Activated CD4-positive, alpha-beta T cell treated with anti-CD3 and anti-CD28 coated beads, Interleukin-2, amount 10 ng/mL, durations not matched to agents 7 days and 5 days (primary cell): ENCODE results near the gene FCN1. TPM values are rescaled to one million over a fixed set of nuclear protein-coding genes. Genes with fewer than 3 reads are reported as not detected.

Source experiments
- CTCF ChIA-PET: fragments of 350-600 bp; sonication (Branson Sonifier 250); formaldehyde crosslinking; loops from one replicate; lab custom pipeline; 2021; ENCODE audit warnings: antibody characterized with exemption; lab: Charles Lee
- POLR2A ChIA-PET: fragments of 350-600 bp; sonication (Branson Sonifier 250); formaldehyde crosslinking; loops from one replicate; lab custom pipeline; 2021; ENCODE audit warnings: antibody characterized with exemption; lab: Charles Lee
- DNase-seq: peaks from one replicate; pipeline ENCODE4 v3.0.0-alpha.2; 2020
- H3K27ac Mint-ChIP-seq: one replicate; pipeline ENCODE4 v1.8.0; 2021; ENCODE audit warnings: mild to moderate bottlenecking, moderate library complexity, mixed read lengths
- H3K27me3 Mint-ChIP-seq: one replicate; pipeline ENCODE4 v1.8.0; 2021; ENCODE audit warnings: mixed read lengths
- H3K36me3 Mint-ChIP-seq: one replicate; pipeline ENCODE4 v1.8.0; 2021; ENCODE audit warnings: low read depth, mixed read lengths
- H3K4me1 Mint-ChIP-seq: one replicate; pipeline ENCODE4 v1.8.0; 2021; ENCODE audit warnings: mixed read lengths
- H3K4me3 Mint-ChIP-seq: one replicate; pipeline ENCODE4 v1.8.0; 2021; ENCODE audit warnings: mild to moderate bottlenecking, moderate library complexity, mixed read lengths
- H3K9me3 Mint-ChIP-seq: one replicate; pipeline ENCODE4 v1.8.0; 2021; ENCODE audit warnings: mixed read lengths
- total RNA-seq, 2 experiments: library from RNA; stranded (reverse); gene quantifications; one replicate each; pipeline ENCODE4 v1.2.3, GENCODE V29; 2021

Gene FCN1
- total RNA-seq, 2 experiments from 2014 or later: not detected

- Mint-ChIP-seq H3K4me1 (no peaks in the 10 kb centered on the region), H3K27me3 (no peaks in the 10 kb centered on the region), H3K36me3 (no peaks in the 10 kb centered on the region), H3K9me3 (peaks cover 6% of the 10 kb centered on the region), H3K27ac (no peak overlapping the region), H3K4me3 (no peak overlapping the region)
- no peak for DNase-seq
- ChIA-PET CTCF (no interaction called here), POLR2A (no interaction called here)
These were observed 22.2 kb downstream of the FCN1 start for GRCh38 chr9:134895567-134895907.

- Mint-ChIP-seq H3K27ac (no peak overlapping the region), H3K36me3 (no peaks in the 10 kb centered on the region), H3K9me3 (peaks cover 6% of the 10 kb centered on the region), H3K27me3 (no peaks in the 10 kb centered on the region), H3K4me3 (no peak overlapping the region), H3K4me1 (no peaks in the 10 kb centered on the region)
- ChIA-PET CTCF (no interaction called here), POLR2A (no interaction called here)
- DNase-seq: no peak
These were observed 22.6 kb downstream of the FCN1 start for GRCh38 chr9:134895097-134895496.

DNA sequence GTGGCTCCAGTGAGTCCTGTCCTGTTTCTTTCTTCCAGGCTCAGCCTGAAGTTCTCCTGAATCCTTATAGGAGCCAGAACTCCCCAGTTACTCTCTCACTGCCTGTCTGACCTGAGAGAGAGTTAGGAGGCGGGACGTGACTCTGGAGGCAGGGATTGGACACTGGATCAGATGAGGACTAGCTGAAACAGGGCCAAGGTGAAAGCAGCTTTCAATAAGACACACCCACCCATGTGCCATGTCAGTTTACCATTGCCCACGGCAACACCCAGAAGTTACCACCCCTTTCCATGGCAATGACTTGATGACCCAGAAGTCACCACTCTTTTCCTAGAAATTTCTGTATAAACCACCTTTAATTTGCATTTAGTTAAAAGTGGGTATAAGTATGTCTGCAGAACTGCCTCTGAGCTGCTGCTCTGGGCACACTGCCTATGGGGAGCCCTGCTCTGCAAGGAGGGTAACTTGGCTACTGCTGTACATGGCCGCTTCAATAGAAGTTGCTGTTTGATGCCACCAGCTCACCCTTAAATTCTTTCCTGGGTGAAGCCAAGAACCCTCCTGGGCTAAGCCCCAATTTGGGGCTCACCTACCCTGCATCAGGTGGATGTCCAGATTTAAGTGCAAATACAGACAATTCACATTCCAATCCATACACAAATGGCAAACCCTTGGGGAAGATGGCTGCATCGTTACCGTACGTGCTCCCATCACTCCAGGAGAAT, 23.4 kb downstream of the FCN1 start:
- no peaks in the 10 kb centered on the region for H3K4me1 Mint-ChIP-seq
- no peaks in the 10 kb centered on the region for H3K27me3 Mint-ChIP-seq
- no peak overlapping the region for H3K4me3 Mint-ChIP-seq
- CTCF ChIA-PET: no interaction called here
- no peak for DNase-seq
- peaks cover 4% of the 10 kb centered on the region for H3K9me3 Mint-ChIP-seq
- POLR2A ChIA-PET: no interaction called here
- no peaks in the 10 kb centered on the region for H3K36me3 Mint-ChIP-seq
- no peak overlapping the region for H3K27ac Mint-ChIP-seq

GRCh38 chr9:134892820-134893420, 24.8 kb downstream of the FCN1 start:
- Mint-ChIP-seq H3K27me3 (no peaks in the 10 kb centered on the region), H3K27ac (no peak overlapping the region), H3K4me3 (no peak overlapping the region), H3K36me3 (no peaks in the 10 kb centered on the region), H3K9me3 (no peaks in the 10 kb centered on the region), H3K4me1 (no peaks in the 10 kb centered on the region)
- POLR2A ChIA-PET: no interaction called here
- CTCF ChIA-PET: no interaction called here
- DNase-seq: no peak

GRCh38 chr9:134892221-134892620, 25.5 kb downstream of the FCN1 start:
- Mint-ChIP-seq H3K4me1 (no peaks in the 10 kb centered on the region), H3K27ac (no peak overlapping the region), H3K36me3 (no peaks in the 10 kb centered on the region), H3K4me3 (no peak overlapping the region), H3K27me3 (peaks cover 2% of the 10 kb centered on the region), H3K9me3 (no peaks in the 10 kb centered on the region)
- ChIA-PET POLR2A (no interaction called here), CTCF (no interaction called here)
- DNase-seq: peak; percentile 3

DNA sequence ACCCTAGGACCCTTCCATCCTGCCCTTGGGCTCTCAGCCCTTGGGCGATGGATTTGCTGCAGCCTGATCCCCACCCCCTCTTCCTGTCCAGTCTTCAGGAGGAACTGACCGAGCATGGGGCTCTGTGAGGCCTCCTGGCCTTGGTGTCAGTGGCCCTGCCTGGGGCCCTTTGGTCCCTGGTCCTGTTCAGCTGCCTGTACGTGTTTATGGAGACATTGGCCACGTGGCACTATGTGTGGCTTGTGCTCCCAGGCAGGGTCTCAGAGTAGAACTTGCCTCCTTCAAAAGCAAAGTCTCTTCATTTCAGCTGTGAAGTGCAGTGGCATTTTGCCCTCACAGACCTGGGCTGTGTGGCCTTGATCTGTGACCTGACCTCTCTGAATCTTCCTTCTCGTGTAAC, 26.0 kb downstream of the FCN1 start:
- Mint-ChIP-seq H3K4me3 (no peak overlapping the region), H3K9me3 (no peaks in the 10 kb centered on the region), H3K36me3 (no peaks in the 10 kb centered on the region), H3K4me1 (no peaks in the 10 kb centered on the region), H3K27me3 (peaks cover 2% of the 10 kb centered on the region), H3K27ac (no peak overlapping the region)
- ChIA-PET CTCF (no interaction called here), POLR2A (no interaction called here)
- no peak for DNase-seq

DNA sequence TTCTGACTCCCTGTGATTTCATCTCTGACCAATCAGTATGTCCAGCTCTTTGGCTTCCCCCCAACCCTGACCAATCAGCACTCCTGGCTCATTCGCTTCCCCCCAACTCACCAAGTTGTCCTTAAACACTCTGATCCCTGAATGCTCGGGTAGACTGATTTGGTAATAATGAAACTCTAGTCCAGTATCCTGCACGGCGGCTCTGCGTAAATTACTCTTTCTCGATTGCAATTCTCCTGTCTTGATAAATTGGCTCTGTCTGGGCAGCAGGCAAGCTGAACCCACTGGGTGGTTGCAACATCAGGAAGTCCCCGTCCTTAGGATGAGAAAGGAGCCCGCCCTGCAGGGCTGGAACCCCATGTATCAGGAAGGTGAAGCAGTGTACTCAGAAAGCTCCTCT, 26.7 kb downstream of the FCN1 start:
- Mint-ChIP-seq H3K4me1 (no peaks in the 10 kb centered on the region), H3K9me3 (no peaks in the 10 kb centered on the region), H3K27me3 (peaks cover 2% of the 10 kb centered on the region), H3K36me3 (no peaks in the 10 kb centered on the region), H3K4me3 (no peak overlapping the region), H3K27ac (no peak overlapping the region)
- DNase-seq: no peak
- CTCF ChIA-PET: no interaction called here
- POLR2A ChIA-PET: no interaction called here

DNA sequence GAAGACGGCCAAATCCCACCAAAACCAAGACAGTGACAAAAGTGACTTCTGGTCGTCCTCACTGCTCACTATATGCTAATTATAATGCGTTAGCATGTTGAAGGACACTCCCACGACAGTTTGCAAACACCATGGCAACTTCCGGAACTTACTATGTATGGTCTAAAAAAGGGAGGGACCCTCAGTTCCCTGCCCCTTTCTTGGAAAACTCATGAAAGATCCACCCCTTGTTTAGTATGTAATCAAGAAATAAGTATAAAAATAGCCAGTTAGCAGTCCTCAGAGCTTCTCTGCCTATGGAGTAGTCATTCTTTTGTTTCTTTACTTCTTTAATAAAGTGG, 27.6 kb downstream of the FCN1 start:
- Mint-ChIP-seq H3K9me3 (no peaks in the 10 kb centered on the region), H3K27ac (no peak overlapping the region), H3K4me3 (no peak overlapping the region), H3K27me3 (peaks cover 2% of the 10 kb centered on the region), H3K4me1 (no peaks in the 10 kb centered on the region), H3K36me3 (no peaks in the 10 kb centered on the region)
- ChIA-PET POLR2A (no interaction called here), CTCF (no interaction called here)
- DNase-seq: no peak

DNA sequence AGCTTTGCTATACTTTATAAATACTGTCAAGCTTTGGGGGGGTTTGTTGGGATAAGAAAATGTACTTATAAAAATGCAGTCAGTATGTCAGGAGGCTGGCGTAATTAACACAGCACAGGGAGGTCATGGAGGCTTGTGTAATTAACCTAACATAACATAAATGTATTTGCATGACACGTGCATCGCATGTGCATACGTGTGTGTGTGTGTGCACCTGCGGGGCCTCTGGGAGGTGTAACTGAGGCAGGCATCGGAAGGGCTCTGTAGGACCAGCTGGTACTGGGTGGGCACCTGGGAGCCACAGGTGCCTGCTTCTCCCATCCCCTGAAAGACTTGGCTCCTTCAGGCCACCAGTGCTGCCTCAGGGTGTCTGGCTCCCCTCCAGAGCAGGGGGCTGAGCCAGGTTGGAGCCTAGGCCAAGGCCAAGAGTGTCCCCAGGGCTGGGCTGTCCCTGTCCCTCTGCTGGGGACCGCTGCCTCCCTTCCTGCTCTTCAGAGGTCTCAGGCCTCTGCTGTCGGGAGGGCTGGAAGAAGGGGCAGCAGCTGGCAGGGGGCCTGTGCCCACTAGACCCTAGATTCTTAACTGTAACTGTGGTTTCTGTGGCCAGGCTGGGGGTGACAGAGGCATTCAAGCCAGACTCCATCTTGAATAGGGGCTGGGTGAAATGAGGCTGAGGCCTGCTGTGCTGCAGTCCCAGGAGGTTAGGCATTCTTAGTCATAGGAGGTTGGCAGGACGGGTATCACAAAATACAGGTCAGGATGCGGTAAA, 28.1 kb downstream of the FCN1 start:
- POLR2A ChIA-PET: no interaction called here
- CTCF ChIA-PET: interaction anchor here (1.4 kb wide), 1 partner anchor 8 kb away, joined by 3 read pairs; no protein-coding TSS in a partner anchor
- H3K27me3 Mint-ChIP-seq: peaks cover 2% of the 10 kb centered on the region

GRCh38 chr9:134888603-134889190, 29.0 kb downstream of the FCN1 start:
- no peak overlapping the region for H3K27ac Mint-ChIP-seq
- H3K4me1 Mint-ChIP-seq: no peaks in the 10 kb centered on the region
- ChIA-PET CTCF (interaction anchor here (1.4 kb wide), 1 partner anchor 9 kb away, joined by 3 read pairs; no protein-coding TSS in a partner anchor), POLR2A (no interaction called here)
- H3K36me3 Mint-ChIP-seq: no peaks in the 10 kb centered on the region
- H3K4me3 Mint-ChIP-seq: no peak overlapping the region
- DNase-seq: no peak
- H3K27me3 Mint-ChIP-seq: peaks cover 2% of the 10 kb centered on the region
- no peaks in the 10 kb centered on the region for H3K9me3 Mint-ChIP-seq

More for the DNA sequence above, 28.1 kb downstream of the FCN1 start:
- H3K27ac Mint-ChIP-seq: no peak overlapping the region
- H3K36me3 Mint-ChIP-seq: no peaks in the 10 kb centered on the region
- H3K4me3 Mint-ChIP-seq: no peak overlapping the region
- no peaks in the 10 kb centered on the region for H3K4me1 Mint-ChIP-seq
- no peaks in the 10 kb centered on the region for H3K9me3 Mint-ChIP-seq
- DNase-seq: no peak

DNA sequence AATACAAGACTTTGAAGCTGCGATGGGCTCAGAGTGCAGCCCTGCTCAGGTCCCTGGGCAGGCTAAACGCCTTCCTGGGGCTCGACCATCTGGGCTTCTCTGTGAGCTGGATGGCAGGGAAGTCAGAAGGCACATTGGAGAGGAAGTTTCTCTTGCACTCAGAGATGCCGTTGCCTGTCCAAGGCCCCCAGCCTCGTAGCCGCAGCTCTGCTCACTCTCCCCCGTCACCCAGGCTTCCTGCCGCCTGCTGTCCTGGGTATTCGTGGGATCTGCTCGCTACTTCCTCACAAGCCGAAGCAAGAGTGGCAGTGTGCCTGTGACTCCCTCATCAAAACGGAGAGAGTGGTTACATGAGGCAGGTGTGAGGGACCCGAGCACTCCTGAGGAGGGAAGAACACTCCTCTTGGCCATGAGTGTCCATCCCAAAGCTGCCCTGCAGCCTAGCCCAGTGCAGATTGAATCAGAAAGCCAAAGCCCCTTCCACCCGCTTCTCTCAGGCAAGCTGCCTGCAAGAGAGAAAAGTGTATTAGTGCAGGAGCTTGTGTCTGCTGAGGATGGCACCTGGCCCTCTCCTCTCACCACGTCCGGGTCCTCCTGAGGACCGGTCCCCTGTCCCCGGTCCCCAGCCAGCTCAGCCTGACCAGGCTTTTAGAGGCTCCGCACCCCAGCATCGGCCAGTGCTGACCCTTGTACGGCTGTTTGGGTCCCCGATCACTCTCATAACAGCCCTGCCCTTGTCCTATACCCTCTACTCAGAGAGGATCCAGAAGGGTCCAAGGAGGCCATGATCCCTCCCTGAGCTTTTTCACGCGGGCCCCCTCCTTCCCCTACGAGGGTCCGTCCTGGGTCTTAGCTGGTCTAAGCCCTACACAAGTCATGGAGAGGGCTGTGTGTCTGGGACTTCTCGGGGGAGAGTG, 29.8 kb downstream of the FCN1 start:
- H3K36me3 Mint-ChIP-seq: no peaks in the 10 kb centered on the region
- CTCF ChIA-PET: interaction anchor here (1.4 kb wide), 1 partner anchor 10 kb away, joined by 3 read pairs; no protein-coding TSS in a partner anchor
- no peak overlapping the region for H3K27ac Mint-ChIP-seq
- no peak for DNase-seq
- H3K27me3 Mint-ChIP-seq: peaks cover 2% of the 10 kb centered on the region
- POLR2A ChIA-PET: no interaction called here
- no peaks in the 10 kb centered on the region for H3K9me3 Mint-ChIP-seq
- no peak overlapping the region for H3K4me3 Mint-ChIP-seq
- no peaks in the 10 kb centered on the region for H3K4me1 Mint-ChIP-seq

GRCh38 chr9:134887219-134887618, 30.5 kb downstream of the FCN1 start:
- no peak for DNase-seq
- H3K4me3 Mint-ChIP-seq: no peak overlapping the region
- H3K27me3 Mint-ChIP-seq: peaks cover 2% of the 10 kb centered on the region
- H3K4me1 Mint-ChIP-seq: no peaks in the 10 kb centered on the region
- H3K36me3 Mint-ChIP-seq: no peaks in the 10 kb centered on the region
- POLR2A ChIA-PET: no interaction called here
- CTCF ChIA-PET: no interaction called here
- no peak overlapping the region for H3K27ac Mint-ChIP-seq
- no peaks in the 10 kb centered on the region for H3K9me3 Mint-ChIP-seq
